ENCODE data around the gene PAK5. TPM values are rescaled to one million over a fixed set of nuclear protein-coding genes. Genes with fewer than 3 reads are reported as not detected.

The PAK5 gene
- polyA plus RNA-seq, 1 of the 3 experiments (the other 2 are of a cell fraction), result 0.03 TPM

DNA sequence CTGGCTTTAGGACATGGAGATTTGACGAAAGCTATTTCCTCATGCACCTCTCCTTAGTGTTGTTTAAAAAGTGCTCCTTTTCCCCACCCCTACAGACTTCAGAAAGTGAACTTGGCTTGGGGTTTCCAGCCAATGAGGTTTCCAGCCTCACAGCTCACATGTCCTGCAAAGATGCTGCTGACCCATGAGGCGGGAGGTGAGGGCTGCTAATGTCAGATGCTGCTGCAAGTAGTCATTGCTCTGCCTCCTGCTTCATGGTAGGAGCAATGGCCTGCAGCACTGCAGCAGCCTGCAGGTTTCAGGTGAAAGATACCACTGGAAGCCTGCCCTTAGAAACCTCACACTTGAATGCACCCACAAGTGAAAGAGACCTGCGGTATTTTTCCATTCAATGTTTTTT lies 211.7 kb downstream of the PAK5 start:
- Histone ChIP-seq H4K20me1 (ENCODE audit: insufficient read depth) (no peaks in the 10 kb centered on the region), H3K9ac (no peak overlapping the region), H2AFZ (ENCODE audit: low read depth) (no peak overlapping the region), H3F3A (replicated peaks; ENCODE audit: insufficient read depth) (no peaks in the 10 kb centered on the region), H3K79me2 (ENCODE audit: insufficient read depth) (no peaks in the 10 kb centered on the region), H3K4me3 (ENCODE audit: low read depth in 2 of 2, low read length in 1 of 2) (no peak overlapping the region), H3K27me3 (ENCODE audit: insufficient read depth) (no peaks in the 10 kb centered on the region), H3K27ac (ENCODE audit: low read depth in 2 of 2, low read length in 1 of 2) (no peak overlapping the region), H3K4me2 (no peak overlapping the region), H3K9me3 (no peaks in the 10 kb centered on the region), H3K4me1 (ENCODE audit: control insufficient read depth in 1 of 2, insufficient read depth in 2 of 2, low read depth in 1 of 2, low read length in 1 of 2) (no peaks in the 10 kb centered on the region), H3K9me2 (no peaks in the 10 kb centered on the region), H3K36me3 (replicated peaks in 1 of 2; ENCODE audit: control insufficient read depth in 1 of 2, insufficient read depth in 2 of 2, low read length in 1 of 2) (no peaks in the 10 kb centered on the region)
- POLR2A ChIA-PET, result no interaction called here
- DNase-seq, result no peak
- TF ChIP-seq CTCF (IDR thresholded peaks at IDR 0.05) (no peak), RFX5 (IDR thresholded peaks at IDR 0.05; ENCODE audit: low read length) (no peak), SIN3A (IDR thresholded peaks at IDR 0.05; ENCODE audit: borderline replicate concordance, low read depth, low read length) (no peak), ELF1 (IDR thresholded peaks at IDR 0.05) (no peak), NFIC (IDR thresholded peaks at IDR 0.05; ENCODE audit: borderline replicate concordance) (no peak), MXI1 (IDR thresholded peaks at IDR 0.05; ENCODE audit: low read depth, low read length) (no peak), NRF1 (IDR thresholded peaks at IDR 0.05; ENCODE audit: low read depth, low read length) (no peak)
- TF ChIP-seq, protein P1, sequence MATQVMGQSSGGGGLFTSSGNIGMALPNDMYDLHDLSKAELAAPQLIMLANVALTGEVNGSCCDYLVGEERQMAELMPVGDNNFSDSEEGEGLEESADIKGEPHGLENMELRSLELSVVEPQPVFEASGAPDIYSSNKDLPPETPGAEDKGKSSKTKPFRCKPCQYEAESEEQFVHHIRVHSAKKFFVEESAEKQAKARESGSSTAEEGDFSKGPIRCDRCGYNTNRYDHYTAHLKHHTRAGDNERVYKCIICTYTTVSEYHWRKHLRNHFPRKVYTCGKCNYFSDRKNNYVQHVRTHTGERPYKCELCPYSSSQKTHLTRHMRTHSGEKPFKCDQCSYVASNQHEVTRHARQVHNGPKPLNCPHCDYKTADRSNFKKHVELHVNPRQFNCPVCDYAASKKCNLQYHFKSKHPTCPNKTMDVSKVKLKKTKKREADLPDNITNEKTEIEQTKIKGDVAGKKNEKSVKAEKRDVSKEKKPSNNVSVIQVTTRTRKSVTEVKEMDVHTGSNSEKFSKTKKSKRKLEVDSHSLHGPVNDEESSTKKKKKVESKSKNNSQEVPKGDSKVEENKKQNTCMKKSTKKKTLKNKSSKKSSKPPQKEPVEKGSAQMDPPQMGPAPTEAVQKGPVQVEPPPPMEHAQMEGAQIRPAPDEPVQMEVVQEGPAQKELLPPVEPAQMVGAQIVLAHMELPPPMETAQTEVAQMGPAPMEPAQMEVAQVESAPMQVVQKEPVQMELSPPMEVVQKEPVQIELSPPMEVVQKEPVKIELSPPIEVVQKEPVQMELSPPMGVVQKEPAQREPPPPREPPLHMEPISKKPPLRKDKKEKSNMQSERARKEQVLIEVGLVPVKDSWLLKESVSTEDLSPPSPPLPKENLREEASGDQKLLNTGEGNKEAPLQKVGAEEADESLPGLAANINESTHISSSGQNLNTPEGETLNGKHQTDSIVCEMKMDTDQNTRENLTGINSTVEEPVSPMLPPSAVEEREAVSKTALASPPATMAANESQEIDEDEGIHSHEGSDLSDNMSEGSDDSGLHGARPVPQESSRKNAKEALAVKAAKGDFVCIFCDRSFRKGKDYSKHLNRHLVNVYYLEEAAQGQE (IDR thresholded peaks at IDR 0.05; ENCODE audit: low read depth, low read length), result no peak
- TF ChIP-seq, protein P2, sequence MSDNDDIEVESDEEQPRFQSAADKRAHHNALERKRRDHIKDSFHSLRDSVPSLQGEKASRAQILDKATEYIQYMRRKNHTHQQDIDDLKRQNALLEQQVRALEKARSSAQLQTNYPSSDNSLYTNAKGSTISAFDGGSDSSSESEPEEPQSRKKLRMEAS (IDR thresholded peaks at IDR 0.05; ENCODE audit: low read depth), result no peak
- TF ChIP-seq, protein P3, sequence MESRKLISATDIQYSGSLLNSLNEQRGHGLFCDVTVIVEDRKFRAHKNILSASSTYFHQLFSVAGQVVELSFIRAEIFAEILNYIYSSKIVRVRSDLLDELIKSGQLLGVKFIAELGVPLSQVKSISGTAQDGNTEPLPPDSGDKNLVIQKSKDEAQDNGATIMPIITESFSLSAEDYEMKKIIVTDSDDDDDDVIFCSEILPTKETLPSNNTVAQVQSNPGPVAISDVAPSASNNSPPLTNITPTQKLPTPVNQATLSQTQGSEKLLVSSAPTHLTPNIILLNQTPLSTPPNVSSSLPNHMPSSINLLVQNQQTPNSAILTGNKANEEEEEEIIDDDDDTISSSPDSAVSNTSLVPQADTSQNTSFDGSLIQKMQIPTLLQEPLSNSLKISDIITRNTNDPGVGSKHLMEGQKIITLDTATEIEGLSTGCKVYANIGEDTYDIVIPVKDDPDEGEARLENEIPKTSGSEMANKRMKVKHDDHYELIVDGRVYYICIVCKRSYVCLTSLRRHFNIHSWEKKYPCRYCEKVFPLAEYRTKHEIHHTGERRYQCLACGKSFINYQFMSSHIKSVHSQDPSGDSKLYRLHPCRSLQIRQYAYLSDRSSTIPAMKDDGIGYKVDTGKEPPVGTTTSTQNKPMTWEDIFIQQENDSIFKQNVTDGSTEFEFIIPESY (IDR thresholded peaks at IDR 0.05; ENCODE audit: borderline replicate concordance, low read depth), result no peak
- 48% methylated on average over 3 of the region's 3 CpGs for WGBS (ENCODE audit: low lambda C conversion rate)
- CTCF ChIA-PET, result interaction anchor here (0.9 to 3.0 kb wide), 2 partner anchors 9 to 219 kb away, joined by 3 to 24 read pairs; no protein-coding TSS in a partner anchor

All from SK-N-SH (cell line).